GM08714 (cell line): Measurements from ENCODE around the gene PSPH.
"Not testable (repeated sequence)": the region's sequence is repeated elsewhere in the genome, so short reads cannot be mapped to it uniquely, and the experiment has no call there.

Experiments used
- H3K4me3 ChIP-seq: fragments of 200-500 bp; sonication (Bioruptor generic); 2 replicates; pipeline ENCODE4 v1.5.1; 2014; ENCODE audit warnings: mild to moderate bottlenecking, low read length, inconsistent platforms
- ZNF274 ChIP-seq: IDR thresholded peaks from 2 replicates; pipeline ENCODE4 v1.6.1; 2012; ENCODE audit warnings: mild to moderate bottlenecking, low read depth, low read length

The PSPH gene

DNA sequence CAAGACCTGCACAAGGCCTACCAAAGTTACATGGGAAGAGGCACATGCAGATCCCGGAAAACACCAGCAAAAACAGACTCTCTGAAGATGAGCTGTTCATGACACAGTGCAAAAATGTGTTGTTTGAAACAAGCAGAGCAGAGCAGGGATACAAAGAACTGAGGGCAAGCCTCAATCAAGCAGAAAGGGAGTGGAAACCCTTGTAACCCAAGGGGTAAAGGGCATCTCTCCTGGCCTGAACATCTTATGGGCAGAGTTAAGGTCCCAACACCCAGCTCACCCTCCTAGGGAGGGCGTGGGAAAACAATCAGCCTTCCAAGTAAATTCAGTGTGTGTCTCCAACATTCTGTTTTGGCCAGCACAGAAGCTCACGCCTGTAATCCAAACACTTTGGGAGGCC, 10.5 kb downstream of the PSPH start:
- H3K4me3 ChIP-seq, result no peak overlapping the region
- TF ChIP-seq ZNF274, result no peak

GRCh38 chr7:56033671-56034432, 17.4 kb downstream of the PSPH start:
- H3K4me3 ChIP-seq, result peak overlapping the region; percentile 84
- no peak for TF ChIP-seq ZNF274

DNA sequence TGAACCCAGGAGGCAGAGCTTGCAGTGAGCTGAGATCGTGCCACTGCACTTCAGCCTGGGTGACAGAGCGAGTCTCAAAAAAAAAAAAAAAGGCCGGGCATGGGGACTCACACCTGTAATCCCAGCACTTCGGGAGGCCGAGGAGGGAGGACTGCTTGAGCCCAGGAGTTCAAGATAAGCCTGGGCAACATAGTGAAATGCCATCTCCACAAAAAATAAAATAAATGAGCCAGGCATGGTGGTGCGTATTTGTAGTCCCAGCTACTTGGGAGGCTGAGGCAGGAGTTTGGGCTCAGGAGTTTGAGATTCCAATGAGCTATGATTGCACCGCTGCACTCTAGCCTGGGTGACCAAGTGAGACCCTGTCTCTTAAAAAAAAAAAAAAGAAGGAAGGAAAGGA, 18.7 kb downstream of the PSPH start:
- not testable (repeated sequence) for H3K4me3 ChIP-seq

DNA sequence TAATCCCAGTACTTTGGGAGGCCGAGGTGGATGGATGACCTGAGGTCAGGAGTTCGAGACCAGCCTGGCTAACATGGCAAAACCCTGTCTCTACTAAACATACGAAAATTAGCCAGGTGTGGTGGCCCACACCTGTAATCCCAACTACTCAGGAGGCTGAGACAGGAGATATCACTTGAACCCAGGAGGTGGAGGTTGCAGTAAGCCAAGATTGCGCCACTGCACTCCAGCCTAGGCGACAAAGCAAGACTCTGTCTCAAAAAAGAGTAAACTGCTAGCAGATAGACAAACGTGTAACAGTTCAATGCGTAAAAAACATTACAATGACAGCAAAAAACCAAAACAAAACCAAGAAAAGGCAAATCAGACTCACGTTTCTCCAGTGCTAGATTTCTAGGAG, 19.7 kb downstream of the PSPH start:
- not testable (repeated sequence) for H3K4me3 ChIP-seq

DNA sequence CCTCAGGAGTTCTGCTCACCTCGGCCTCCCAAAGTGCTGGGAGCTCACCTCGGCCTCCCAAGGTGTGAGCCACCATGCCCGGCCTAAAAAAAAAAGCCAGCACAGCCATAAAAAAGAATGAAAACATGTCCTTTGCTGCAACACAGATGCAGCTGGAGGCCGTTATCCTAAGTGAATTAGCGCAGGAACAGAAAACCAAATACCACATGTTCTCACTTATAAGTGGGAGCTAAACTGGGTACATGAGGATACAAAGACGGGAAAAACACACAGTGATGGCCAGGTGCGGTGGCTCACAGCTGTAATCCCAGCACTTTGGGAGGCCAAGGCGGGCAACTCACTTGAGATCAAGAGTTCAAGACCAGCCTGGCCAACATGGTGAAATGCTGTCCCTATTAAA, 20.9 kb downstream of the PSPH start:
- no peak overlapping the region for H3K4me3 ChIP-seq
- TF ChIP-seq ZNF274, result no peak

GRCh38 chr7:56028942-56029630, 22.2 kb downstream of the PSPH start:
- H3K4me3 ChIP-seq, result no peak overlapping the region
- no peak for TF ChIP-seq ZNF274

- H3K4me3 ChIP-seq, result no peak overlapping the region
- TF ChIP-seq ZNF274, result no peak
Observed at GRCh38 chr7:56026538-56026937, 24.7 kb downstream of the PSPH start.

GRCh38 chr7:56023500-56023899, 27.7 kb downstream of the PSPH start:
- no peak for TF ChIP-seq ZNF274
- H3K4me3 ChIP-seq, result no peak overlapping the region

GRCh38 chr7:56019501-56019900, 31.7 kb downstream of the PSPH start:
- H3K4me3 ChIP-seq, result no peak overlapping the region
- TF ChIP-seq ZNF274, result no peak

DNA sequence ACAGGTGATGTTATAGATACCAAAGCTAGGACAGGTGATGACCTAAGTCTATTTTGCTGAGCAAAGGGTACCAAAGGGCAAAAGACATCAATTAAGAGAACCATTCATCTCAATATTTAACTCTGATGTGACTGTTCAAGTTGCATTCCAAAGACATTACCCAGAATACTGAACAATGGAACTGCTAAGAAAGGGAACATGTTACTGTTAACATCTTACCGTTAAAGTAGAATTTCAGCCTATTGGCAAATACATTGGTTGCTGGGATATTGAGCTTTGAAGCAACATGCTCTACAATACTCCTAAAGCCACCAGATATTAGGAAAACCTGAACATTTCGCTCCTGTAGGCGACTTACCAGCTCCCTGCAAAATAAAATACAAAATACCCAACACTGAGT, 34.2 kb downstream of the PSPH start:
- H3K4me3 ChIP-seq, result not testable (repeated sequence)

GRCh38 chr7:56009695-56010094, 41.5 kb downstream of the PSPH start:
- no peak overlapping the region for H3K4me3 ChIP-seq
- no peak for TF ChIP-seq ZNF274

DNA sequence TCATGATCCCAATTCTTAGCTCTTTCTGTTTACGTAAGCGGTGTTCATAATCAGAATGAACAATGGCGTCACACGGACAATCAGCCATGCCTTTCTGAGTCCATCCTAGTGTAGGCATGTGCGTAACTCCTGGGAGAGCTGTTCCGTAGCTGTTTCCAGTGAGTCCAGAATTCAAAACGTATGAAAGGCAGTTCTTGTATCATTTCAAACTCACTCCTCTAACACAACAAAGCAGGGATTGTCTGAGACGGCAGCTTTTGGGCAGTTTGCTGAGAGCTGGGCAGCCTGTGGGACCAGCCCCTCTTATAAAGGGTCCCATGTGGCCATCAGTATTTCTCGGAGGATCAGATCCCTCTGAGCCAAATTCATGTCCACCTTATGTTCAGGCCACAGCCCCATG, 43.4 kb downstream of the PSPH start:
- TF ChIP-seq ZNF274, result no peak

DNA sequence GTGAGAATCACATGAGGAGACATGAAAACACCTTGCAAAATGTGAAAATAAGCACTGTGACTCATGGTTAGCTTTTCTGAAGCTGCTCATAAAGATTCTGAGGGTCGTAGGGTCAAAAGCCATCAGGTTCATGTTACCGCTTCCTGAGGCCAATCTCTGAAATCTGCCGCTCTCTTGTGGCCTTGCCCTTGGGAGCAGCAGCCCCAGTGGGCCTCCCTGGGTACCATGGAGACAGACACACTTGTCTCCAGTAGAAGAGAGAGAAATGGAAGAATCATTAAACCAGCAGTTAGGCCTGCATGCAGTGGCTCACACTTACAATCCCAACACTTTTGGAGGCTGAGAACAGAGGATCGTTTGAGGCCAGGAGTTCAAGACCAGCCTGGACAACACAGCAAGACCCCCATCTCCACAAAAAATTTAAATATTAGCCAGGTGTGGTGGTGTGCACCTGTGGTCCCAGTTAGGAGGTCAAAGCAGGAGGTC, 44.0 kb downstream of the PSPH start:
- TF ChIP-seq ZNF274, result no peak
- no peak overlapping the region for H3K4me3 ChIP-seq

More for the DNA sequence above, 43.4 kb downstream of the PSPH start:
- no peak overlapping the region for H3K4me3 ChIP-seq

- no peak for TF ChIP-seq ZNF274
- no peak overlapping the region for H3K4me3 ChIP-seq
Observed at GRCh38 chr7:56003749-56004148, 47.5 kb downstream of the PSPH start.

GRCh38 chr7:55996856-55997500, 54.3 kb downstream of the PSPH start:
- TF ChIP-seq ZNF274, result no peak
- H3K4me3 ChIP-seq, result no peak overlapping the region
